ENCODE results near the gene SCAMP2. TPM values are rescaled to one million over a fixed set of nuclear protein-coding genes. Genes with fewer than 3 reads are reported as not detected.

SCAMP2 gene
- total and polyA plus RNA-seq, 4 experiments from 2014 or later, result 132 to 179 (median 145) TPM

GRCh38 chr15:74839526-74840395 lies 33.4 kb downstream of the SCAMP2 start:
- Mint-ChIP-seq H3K27ac (peak overlapping the region in 1 of 7 donors; percentile 47), H3K36me3 (peaks cover 0 to 40% of the 10 kb centered on the region in 2 donors), H3K27me3 (no peaks in the 10 kb centered on the region), H3K4me1 (peaks cover 25 to 45% (median 31%) of the 10 kb centered on the region in 4 donors), H3K9me3 (no peaks in the 10 kb centered on the region), H3K4me3 (peak overlapping the region in 2 of 8 donors; percentile 24 to 43)
- Histone ChIP-seq H3K4me3 (ENCODE audit: low read length in 2 of 2) (no peak overlapping the region), H3K27ac (ENCODE audit: low read depth, low read length) (no peak overlapping the region), H3K4me1 (ENCODE audit: insufficient read depth, low read length) (peaks cover 36% of the 10 kb centered on the region), H3K9me3 (ENCODE audit: control insufficient read depth in 1 of 2, low read length in 2 of 2) (no peaks in the 10 kb centered on the region), H3K36me3 (ENCODE audit: insufficient read depth, low read length) (peaks cover 6% of the 10 kb centered on the region), H3K27me3 (ENCODE audit: insufficient read depth, low read length) (no peaks in the 10 kb centered on the region)
- intact Hi-C loops (cut with micrococcal nuclease), result loop anchor here (5.0 kb wide), 2 partner anchors 37 to 207 kb away; no protein-coding TSS in a partner anchor
- DNase-seq, result no peak
- CTCF ChIA-PET (ENCODE audit: partially characterized antibody), result interaction anchor here (1.0 to 7.4 kb wide), 6 partner anchors 8 to 70 kb away, joined by 3 to 136 read pairs (median 8); partner anchors contain the start of gene FAM219B
- POLR2A ChIA-PET (ENCODE audit: partially characterized antibody), result interaction anchor here (1.2 to 7.9 kb wide), 2 partner anchors 60 to 62 kb away, joined by 4 to 106 read pairs; no protein-coding TSS in a partner anchor

GRCh38 chr15:74838746-74839525 lies 34.2 kb downstream of the SCAMP2 start:
- ChIA-PET CTCF (ENCODE audit: partially characterized antibody) (interaction anchor here (1.2 to 7.4 kb wide), 4 partner anchors 39 to 69 kb away, joined by 3 to 70 read pairs (median 4); no protein-coding TSS in a partner anchor), POLR2A (ENCODE audit: partially characterized antibody) (interaction anchor here (1.1 to 1.8 kb wide), 5 partner anchors 31 to 63 kb away, joined by 3 to 6 read pairs (median 4); partner anchors contain the start of gene CSK)
- intact Hi-C loops (cut with micrococcal nuclease), result loop anchor here (5.0 kb wide), 1 partner anchor 37 kb away; no protein-coding TSS in a partner anchor
- H3K4me3 ChIP-seq (ENCODE audit: low read length in 2 of 2), result no peak overlapping the region
- H3K9me3 ChIP-seq (ENCODE audit: control insufficient read depth in 1 of 2, low read length in 2 of 2), result no peaks in the 10 kb centered on the region
- Mint-ChIP-seq H3K36me3 (peaks cover 0 to 37% of the 10 kb centered on the region in 2 donors), H3K4me3 (no peak overlapping the region), H3K4me1 (peaks cover 18 to 37% (median 24%) of the 10 kb centered on the region in 4 donors), H3K27me3 (no peaks in the 10 kb centered on the region), H3K27ac (peak overlapping the region in 2 of 7 donors; percentile 30 to 59), H3K9me3 (no peaks in the 10 kb centered on the region)
- no peaks in the 10 kb centered on the region for H3K27me3 ChIP-seq (ENCODE audit: insufficient read depth, low read length)
- H3K36me3 ChIP-seq (ENCODE audit: insufficient read depth, low read length), result peaks cover 6% of the 10 kb centered on the region
- DNase-seq, result no peak
- no peak overlapping the region for H3K27ac ChIP-seq (ENCODE audit: low read depth, low read length)
- peaks cover 28% of the 10 kb centered on the region for H3K4me1 ChIP-seq (ENCODE audit: insufficient read depth, low read length)

DNA sequence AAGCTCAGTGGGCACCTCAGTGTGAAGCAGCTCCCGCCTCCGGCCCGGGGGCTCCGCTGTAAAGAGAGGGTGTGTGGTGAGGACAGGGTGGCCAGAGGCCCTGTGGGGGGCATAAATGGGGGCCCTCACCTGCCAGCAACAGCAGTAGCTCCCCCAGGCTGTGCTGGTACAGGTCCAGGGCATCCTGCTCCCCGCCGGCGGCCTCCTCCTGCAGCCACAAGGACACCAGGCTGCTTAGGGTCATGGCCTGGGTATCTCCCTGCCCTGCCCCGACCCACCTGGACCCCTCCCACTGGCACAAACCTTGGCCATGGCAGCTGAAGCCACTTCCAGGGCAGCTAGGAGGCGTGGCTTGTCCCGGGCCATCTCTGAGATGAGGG lies 35.0 kb downstream of the SCAMP2 start:
- DNase-seq, result no peak
- Mint-ChIP-seq H3K9me3 (no peaks in the 10 kb centered on the region), H3K27ac (no peak overlapping the region), H3K27me3 (no peaks in the 10 kb centered on the region), H3K4me1 (peaks cover 16 to 29% (median 20%) of the 10 kb centered on the region in 4 donors), H3K4me3 (no peak overlapping the region), H3K36me3 (peaks cover 0 to 36% of the 10 kb centered on the region in 2 donors)
- Histone ChIP-seq H3K36me3 (ENCODE audit: insufficient read depth, low read length) (peaks cover 6% of the 10 kb centered on the region), H3K27ac (ENCODE audit: low read depth, low read length) (no peak overlapping the region), H3K9me3 (ENCODE audit: control insufficient read depth in 1 of 2, low read length in 2 of 2) (no peaks in the 10 kb centered on the region), H3K4me1 (ENCODE audit: insufficient read depth, low read length) (peaks cover 20% of the 10 kb centered on the region), H3K27me3 (ENCODE audit: insufficient read depth, low read length) (no peaks in the 10 kb centered on the region), H3K4me3 (ENCODE audit: low read length in 2 of 2) (no peak overlapping the region)
- ChIA-PET CTCF (ENCODE audit: partially characterized antibody) (interaction anchor here (1.2 to 7.4 kb wide), 8 partner anchors 10 to 72 kb away, joined by 3 to 70 read pairs (median 5); partner anchors contain the start of gene FAM219B), POLR2A (ENCODE audit: partially characterized antibody) (interaction anchor here (1.1 to 1.8 kb wide), 4 partner anchors 30 to 57 kb away, joined by 3 to 6 read pairs (median 4); partner anchors contain the start of gene CSK)
- intact Hi-C loops (cut with micrococcal nuclease), result loop anchor here (5.0 kb wide), 1 partner anchor 36 kb away; no protein-coding TSS in a partner anchor

GRCh38 chr15:74837482-74838136 lies 35.6 kb downstream of the SCAMP2 start:
- ChIA-PET POLR2A (ENCODE audit: partially characterized antibody) (interaction anchor here (1.1 to 1.8 kb wide), 5 partner anchors 30 to 56 kb away, joined by 3 to 6 read pairs (median 4); partner anchors contain the start of gene CSK), CTCF (ENCODE audit: partially characterized antibody) (interaction anchor here (0.8 to 7.4 kb wide), 12 partner anchors 10 to 113 kb away, joined by 3 to 70 read pairs (median 5); partner anchors contain the start of genes COX5A, FAM219B and MPI)
- Histone ChIP-seq H3K9me3 (ENCODE audit: control insufficient read depth in 1 of 2, low read length in 2 of 2) (no peaks in the 10 kb centered on the region), H3K4me3 (ENCODE audit: low read length in 2 of 2) (no peak overlapping the region), H3K27me3 (ENCODE audit: insufficient read depth, low read length) (no peaks in the 10 kb centered on the region), H3K36me3 (ENCODE audit: insufficient read depth, low read length) (peaks cover 6% of the 10 kb centered on the region), H3K27ac (ENCODE audit: low read depth, low read length) (no peak overlapping the region), H3K4me1 (ENCODE audit: insufficient read depth, low read length) (peaks cover 19% of the 10 kb centered on the region)
- Mint-ChIP-seq H3K4me3 (no peak overlapping the region), H3K27ac (peak overlapping the region in 1 of 7 donors; percentile 42), H3K4me1 (peaks cover 16 to 24% (median 19%) of the 10 kb centered on the region in 4 donors), H3K27me3 (no peaks in the 10 kb centered on the region), H3K36me3 (peaks cover 0 to 35% of the 10 kb centered on the region in 2 donors), H3K9me3 (no peaks in the 10 kb centered on the region)
- intact Hi-C loops (cut with micrococcal nuclease), result loop anchor here (5.0 kb wide), 1 partner anchor 35 kb away; no protein-coding TSS in a partner anchor
- DNase-seq, result no peak

DNA sequence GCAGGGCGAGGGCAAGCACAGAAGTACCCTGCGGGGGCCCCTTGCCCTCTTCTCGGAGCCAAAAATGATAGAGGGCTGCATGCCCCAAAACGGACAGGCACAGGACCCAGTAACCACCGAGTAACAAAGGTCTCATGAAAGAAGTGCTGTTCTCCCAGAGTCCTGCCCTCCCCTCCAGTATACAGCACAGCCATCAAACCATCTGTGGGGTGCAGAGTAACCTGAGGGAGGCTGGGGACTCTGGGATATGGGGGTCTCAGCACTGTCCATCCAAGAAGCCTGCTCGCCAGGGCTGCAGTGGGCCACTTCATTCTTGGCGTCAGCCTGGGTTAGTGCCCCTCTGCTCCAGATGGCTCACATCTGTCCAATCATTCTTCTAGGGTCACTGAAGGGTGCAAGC lies 36.3 kb downstream of the SCAMP2 start:
- H3K4me1 ChIP-seq (ENCODE audit: insufficient read depth, low read length), result peaks cover 12% of the 10 kb centered on the region
- Mint-ChIP-seq H3K36me3 (peaks cover 0 to 35% of the 10 kb centered on the region in 2 donors), H3K4me3 (no peak overlapping the region), H3K27ac (no peak overlapping the region), H3K27me3 (no peaks in the 10 kb centered on the region), H3K4me1 (peaks cover 11 to 16% (median 12%) of the 10 kb centered on the region in 4 donors), H3K9me3 (no peaks in the 10 kb centered on the region)
- CTCF ChIA-PET (ENCODE audit: partially characterized antibody), result interaction anchor here (0.8 to 7.4 kb wide), 14 partner anchors 9 to 202 kb away, joined by 3 to 70 read pairs (median 5); partner anchors contain the start of genes COX5A, FAM219B and MPI
- no peak overlapping the region for H3K27ac ChIP-seq (ENCODE audit: low read depth, low read length)
- no peak for DNase-seq
- POLR2A ChIA-PET (ENCODE audit: partially characterized antibody), result interaction anchor here (0.7 to 1.8 kb wide), 3 partner anchors 29 to 69 kb away, joined by 3 to 6 read pairs (median 4); partner anchors contain the start of gene FAM219B
- H3K9me3 ChIP-seq (ENCODE audit: control insufficient read depth in 1 of 2, low read length in 2 of 2), result no peaks in the 10 kb centered on the region
- no peaks in the 10 kb centered on the region for H3K27me3 ChIP-seq (ENCODE audit: insufficient read depth, low read length)
- intact Hi-C loops (cut with micrococcal nuclease), result loop anchor here (5.0 kb wide), 1 partner anchor 35 kb away; no protein-coding TSS in a partner anchor
- peaks cover 6% of the 10 kb centered on the region for H3K36me3 ChIP-seq (ENCODE audit: insufficient read depth, low read length)
- H3K4me3 ChIP-seq (ENCODE audit: low read length in 2 of 2), result no peak overlapping the region

GRCh38 chr15:74835312-74835823 lies 37.8 kb downstream of the SCAMP2 start:
- H3K36me3 Mint-ChIP-seq, result peaks cover 0 to 27% of the 10 kb centered on the region in 2 donors
- no peaks in the 10 kb centered on the region for H3K9me3 ChIP-seq (ENCODE audit: control insufficient read depth in 1 of 2, low read length in 2 of 2)
- no peaks in the 10 kb centered on the region for H3K27me3 ChIP-seq (ENCODE audit: insufficient read depth, low read length)
- peak overlapping the region in 1 of 7 donors; percentile 5 for H3K27ac Mint-ChIP-seq
- peaks cover 0 to 5% (median 3%) of the 10 kb centered on the region in 4 donors for H3K4me1 Mint-ChIP-seq
- H3K27ac ChIP-seq (ENCODE audit: low read depth, low read length), result no peak overlapping the region
- ChIA-PET CTCF (ENCODE audit: partially characterized antibody) (interaction anchor here (0.8 to 7.4 kb wide), 11 partner anchors 9 to 200 kb away, joined by 3 to 70 read pairs (median 5); partner anchors contain the start of gene CPLX3), POLR2A (ENCODE audit: partially characterized antibody) (interaction anchor here (1.2 kb wide), 1 partner anchor 65 kb away, joined by 4 read pairs; no protein-coding TSS in a partner anchor)
- no peak overlapping the region for H3K4me3 ChIP-seq (ENCODE audit: low read length in 2 of 2)
- intact Hi-C loops (cut with micrococcal nuclease), result loop anchor here (2.0 to 5.0 kb wide), 2 partner anchors 33 to 65 kb away; no protein-coding TSS in a partner anchor
- peak in 3 of 5 donors; percentile 16 to 38 (median 24) for DNase-seq
- no peaks in the 10 kb centered on the region for H3K27me3 Mint-ChIP-seq
- no peaks in the 10 kb centered on the region for H3K4me1 ChIP-seq (ENCODE audit: insufficient read depth, low read length)
- H3K36me3 ChIP-seq (ENCODE audit: insufficient read depth, low read length), result peaks cover 6% of the 10 kb centered on the region
- H3K4me3 Mint-ChIP-seq, result no peak overlapping the region
- H3K9me3 Mint-ChIP-seq, result no peaks in the 10 kb centered on the region
